H9 (cell line): ENCODE results near the gene GALNT13. TPM values are rescaled to one million over a fixed set of nuclear protein-coding genes. Genes with fewer than 3 reads are reported as not detected.

Experiments
- DNase-seq: peaks from one replicate; pipeline ENCODE4 v3.0.0-alpha.2; 2017
- H2AFZ ChIP-seq: one replicate; pipeline ENCODE4 v1.6.1; 2013; ENCODE audit warnings: mild to moderate bottlenecking, low read length, control low read depth, moderate library complexity
- H2AK5ac ChIP-seq: 2 replicates; pipeline ENCODE4 v1.6.1; 2013; ENCODE audit warnings: low read length, control low read depth, mixed read lengths; ENCODE audit not compliant: insufficient read length
- H2BK120ac ChIP-seq: one replicate; pipeline ENCODE4 v1.6.1; 2013; ENCODE audit warnings: low read depth, mild to moderate bottlenecking, low read length, control low read depth, inconsistent platforms; ENCODE audit not compliant: poor library complexity, severe bottlenecking
- H2BK12ac ChIP-seq: 2 replicates; pipeline ENCODE4 v1.6.1; 2013; ENCODE audit warnings: low read length, control low read depth, mixed read lengths, low read depth; ENCODE audit not compliant: insufficient read length
- H2BK15ac ChIP-seq: 2 replicates; pipeline ENCODE4 v1.6.1; 2013; ENCODE audit warnings: low read depth, low read length, control low read depth
- H2BK20ac ChIP-seq: one replicate; pipeline ENCODE4 v1.6.1; 2013; ENCODE audit warnings: low read depth, mild to moderate bottlenecking, low read length, control low read depth, inconsistent platforms; ENCODE audit not compliant: poor library complexity, severe bottlenecking
- H2BK5ac ChIP-seq: 2 replicates; pipeline ENCODE4 v1.6.1; 2013; ENCODE audit warnings: low read length, control low read depth, mixed read lengths; ENCODE audit not compliant: insufficient read length
- H3K14ac ChIP-seq: 2 replicates; pipeline ENCODE4 v1.6.1; 2013; ENCODE audit warnings: low read length, control low read depth; ENCODE audit not compliant: insufficient read depth
- H3K18ac ChIP-seq: 2 replicates; pipeline ENCODE4 v1.6.1; 2013; ENCODE audit warnings: low read depth, mild to moderate bottlenecking, mixed read lengths, low read length, control low read depth; ENCODE audit not compliant: insufficient read length
- H3K23ac ChIP-seq: 2 replicates; pipeline ENCODE4 v1.6.1; 2013; ENCODE audit warnings: low read length, control low read depth, mixed read lengths, low read depth; ENCODE audit not compliant: insufficient read length
- H3K23me2 ChIP-seq: 2 replicates; pipeline ENCODE4 v1.6.1; 2013; ENCODE audit warnings: low read depth, mild to moderate bottlenecking, mixed read lengths, low read length, control low read depth; ENCODE audit not compliant: insufficient read length, poor library complexity, severe bottlenecking
- H3K27ac ChIP-seq: 2 replicates; pipeline ENCODE4 v1.5.1; 2013; ENCODE audit warnings: low read length, control low read depth, mixed read lengths, low read depth; ENCODE audit not compliant: insufficient read length
- H3K27me3 ChIP-seq: 2 replicates; pipeline ENCODE4 v1.6.1; 2013; ENCODE audit warnings: low read length, control low read depth, inconsistent platforms; ENCODE audit not compliant: insufficient read depth
- H3K4ac ChIP-seq: 2 replicates; pipeline ENCODE4 v1.6.1; 2013; ENCODE audit warnings: low read depth, mild to moderate bottlenecking, control low read depth, inconsistent platforms, low read length, moderate library complexity
- H3K4me1 ChIP-seq: 2 replicates; pipeline ENCODE4 v1.6.1; 2013; ENCODE audit warnings: low read length, control low read depth, inconsistent platforms; ENCODE audit not compliant: insufficient read depth
- H3K4me2 ChIP-seq: 2 replicates; pipeline ENCODE4 v1.6.1; 2013; ENCODE audit warnings: low read length, control low read depth, mixed read lengths; ENCODE audit not compliant: insufficient read length, insufficient read depth
- H3K56ac ChIP-seq: 2 replicates; pipeline ENCODE4 v1.6.1; 2013; ENCODE audit warnings: low read depth, mild to moderate bottlenecking, mixed read lengths, low read length, control low read depth; ENCODE audit not compliant: insufficient read length
- H3K79me1 ChIP-seq: 2 replicates; pipeline ENCODE4 v1.6.1; 2013; ENCODE audit warnings: low read depth, mild to moderate bottlenecking, moderate library complexity, low read length, control low read depth, inconsistent platforms; ENCODE audit not compliant: insufficient read depth, poor library complexity, severe bottlenecking
- H3K79me2 ChIP-seq: 2 replicates; pipeline ENCODE4 v1.6.1; 2013; ENCODE audit warnings: low read length, control low read depth, inconsistent platforms; ENCODE audit not compliant: insufficient read depth
- H3K9ac ChIP-seq: 2 replicates; pipeline ENCODE4 v1.6.1; 2013; ENCODE audit warnings: low read length, control low read depth, mixed read lengths; ENCODE audit not compliant: insufficient read length; ENCODE audit errors: extremely low read depth
- H3K9me3 ChIP-seq: one replicate; pipeline ENCODE4 v1.6.1; 2013; ENCODE audit warnings: low read depth, low read length, inconsistent platforms; ENCODE audit not compliant: control insufficient read depth
- H3T11ph ChIP-seq: one replicate; pipeline ENCODE4 v1.6.1; 2013; ENCODE audit warnings: mild to moderate bottlenecking, low read length, control low read depth, inconsistent platforms
- H4K20me1 ChIP-seq: one replicate; pipeline ENCODE4 v1.6.1; 2013; ENCODE audit not compliant: control insufficient read depth, insufficient read length, insufficient read depth
- H4K5ac ChIP-seq: 2 replicates; pipeline ENCODE4 v1.6.1; 2013; ENCODE audit warnings: low read depth, mild to moderate bottlenecking, mixed read lengths, low read length, control low read depth; ENCODE audit not compliant: insufficient read length
- H4K8ac ChIP-seq: replicated peaks from 2 replicates; pipeline ENCODE4 v1.6.1; 2013; ENCODE audit warnings: low read length, control low read depth, mixed read lengths, low read depth; ENCODE audit not compliant: insufficient read length
- H4K91ac ChIP-seq: 2 replicates; pipeline ENCODE4 v1.6.1; 2013; ENCODE audit warnings: low read depth, mild to moderate bottlenecking, moderate library complexity, mixed read lengths, low read length, control low read depth; ENCODE audit not compliant: insufficient read length
- H3K27ac Mint-ChIP-seq, 3 experiments: 2 replicates in 2 of 3; 3 replicates in 1 of 3; pipeline ENCODE4 v1.8.0; 2020 to 2021; ENCODE audit warnings: mixed read lengths in 3 of 3, mild to moderate bottlenecking in 1 of 3, moderate library complexity in 1 of 3
- H3K27me3 Mint-ChIP-seq: 2 replicates; pipeline ENCODE4 v1.8.0; 2021; ENCODE audit warnings: low read depth, mild to moderate bottlenecking, moderate library complexity, mixed read lengths
- H3K36me3 Mint-ChIP-seq, 3 experiments: 2 replicates in 2 of 3; 3 replicates in 1 of 3; pipeline ENCODE4 v1.8.0; 2020 to 2021; ENCODE audit warnings: low read depth in 3 of 3, mixed read lengths in 3 of 3; ENCODE audit not compliant: insufficient read depth in 1 of 3
- H3K4me1 Mint-ChIP-seq, 2 experiments: 2 replicates each; pipeline ENCODE4 v1.8.0; 2020; ENCODE audit warnings: mixed read lengths in 2 of 2
- H3K4me3 Mint-ChIP-seq, 2 experiments: 2 replicates in 1 of 2; 3 replicates in 1 of 2; pipeline ENCODE4 v1.8.0; 2020 to 2021; ENCODE audit warnings: mild to moderate bottlenecking in 2 of 2, mixed read lengths in 2 of 2, moderate library complexity in 1 of 2
- H3K9me3 Mint-ChIP-seq, 2 experiments: 2 replicates in 1 of 2; 3 replicates in 1 of 2; pipeline ENCODE4 v1.8.0; 2020; ENCODE audit warnings: mild to moderate bottlenecking in 2 of 2, mixed read lengths in 2 of 2, moderate library complexity in 1 of 2
- WGBS: extraction: QIAGEN DNeasy Blood & Tissue Kit; methylation state at CpG from one replicate; pipeline ENCODE4 v1.1.7; 2013; ENCODE audit warnings: missing lambda C conversion rate, low lambda C conversion rate, mixed read lengths; ENCODE audit not compliant: insufficient read length; ENCODE audit errors: extremely low coverage; 5-methylcytosine and 5-hydroxymethylcytosine counted together
- total RNA-seq: library from RNA; stranded (reverse); gene quantifications from 2 replicates; pipeline ENCODE4 v1.2.1, GENCODE V29; 2021
- TF ChIP-seq, protein P1 (sequence below): fragments of 200-600 bp; sonication (generic); conservative IDR thresholded peaks from 3 replicates; pipeline ENCODE4 v1.8.0; 2021; ENCODE audit warnings: antibody characterized with exemption, mild to moderate bottlenecking

Gene GALNT13
- total RNA-seq, 1 experiment from 2014 or later: 6.6 TPM

DNA sequence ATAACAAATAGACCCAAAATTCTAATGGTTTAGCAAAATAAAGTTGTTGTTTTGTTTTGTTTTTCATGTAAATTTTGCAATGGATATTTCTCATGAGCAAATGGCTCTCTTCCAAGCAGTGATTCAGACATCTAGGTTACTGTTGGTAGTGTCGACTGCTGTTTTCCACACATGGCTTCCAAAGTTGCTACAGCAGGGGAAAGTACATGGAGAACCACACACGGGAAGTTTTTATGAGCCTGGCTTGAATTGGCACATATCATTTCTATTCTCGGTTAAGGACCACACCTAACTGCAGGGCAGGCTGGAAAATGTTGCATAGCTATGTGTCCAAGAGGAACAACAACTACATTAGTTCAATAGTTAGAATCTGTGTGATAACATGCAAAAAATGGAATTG lies 262.1 kb downstream of the GALNT13 start:
- Histone ChIP-seq H4K91ac (no peak overlapping the region), H3K9ac (no peak overlapping the region), H3T11ph (no peak overlapping the region), H3K18ac (no peak overlapping the region), H2BK120ac (no peak overlapping the region), H3K79me2 (no peaks in the 10 kb centered on the region), H3K23me2 (no peaks in the 10 kb centered on the region), H3K23ac (no peak overlapping the region), H2AK5ac (no peak overlapping the region), H3K56ac (no peak overlapping the region), H4K8ac (no peak overlapping the region), H3K27me3 (no peaks in the 10 kb centered on the region), H3K4me1 (no peaks in the 10 kb centered on the region), H2BK20ac (no peak overlapping the region), H2BK5ac (no peak overlapping the region), H2BK15ac (no peak overlapping the region), H3K14ac (no peak overlapping the region), H3K27ac (no peak overlapping the region), H4K5ac (no peak overlapping the region), H3K4ac (no peak overlapping the region), H2AFZ (no peak overlapping the region), H2BK12ac (no peak overlapping the region), H3K79me1 (no peaks in the 10 kb centered on the region), H4K20me1 (no peaks in the 10 kb centered on the region), H3K9me3 (no peaks in the 10 kb centered on the region), H3K4me2 (no peak overlapping the region)
- H3K27ac Mint-ChIP-seq: no peak overlapping the region
- TF ChIP-seq, protein P1, sequence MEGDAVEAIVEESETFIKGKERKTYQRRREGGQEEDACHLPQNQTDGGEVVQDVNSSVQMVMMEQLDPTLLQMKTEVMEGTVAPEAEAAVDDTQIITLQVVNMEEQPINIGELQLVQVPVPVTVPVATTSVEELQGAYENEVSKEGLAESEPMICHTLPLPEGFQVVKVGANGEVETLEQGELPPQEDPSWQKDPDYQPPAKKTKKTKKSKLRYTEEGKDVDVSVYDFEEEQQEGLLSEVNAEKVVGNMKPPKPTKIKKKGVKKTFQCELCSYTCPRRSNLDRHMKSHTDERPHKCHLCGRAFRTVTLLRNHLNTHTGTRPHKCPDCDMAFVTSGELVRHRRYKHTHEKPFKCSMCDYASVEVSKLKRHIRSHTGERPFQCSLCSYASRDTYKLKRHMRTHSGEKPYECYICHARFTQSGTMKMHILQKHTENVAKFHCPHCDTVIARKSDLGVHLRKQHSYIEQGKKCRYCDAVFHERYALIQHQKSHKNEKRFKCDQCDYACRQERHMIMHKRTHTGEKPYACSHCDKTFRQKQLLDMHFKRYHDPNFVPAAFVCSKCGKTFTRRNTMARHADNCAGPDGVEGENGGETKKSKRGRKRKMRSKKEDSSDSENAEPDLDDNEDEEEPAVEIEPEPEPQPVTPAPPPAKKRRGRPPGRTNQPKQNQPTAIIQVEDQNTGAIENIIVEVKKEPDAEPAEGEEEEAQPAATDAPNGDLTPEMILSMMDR: no peak
- no CpG with 5 or more reads among the region's 3 CpGs for WGBS
- DNase-seq: no peak
- H3K4me3 Mint-ChIP-seq: no peak overlapping the region
- H3K4me1 Mint-ChIP-seq: no peaks in the 10 kb centered on the region
- no peaks in the 10 kb centered on the region for H3K9me3 Mint-ChIP-seq
- no peaks in the 10 kb centered on the region for H3K27me3 Mint-ChIP-seq
- no peaks in the 10 kb centered on the region for H3K36me3 Mint-ChIP-seq
